Ramos (cell line): ENCODE data around the gene SKOR1.

Source experiments
- in situ Hi-C: fragments of 300-500 bp; cut with MboI; formaldehyde crosslinking; loops from one replicate; pipeline ENCODE4 v1.14.3; 2022; ENCODE audit warnings: low sequenced_read_pairs; ENCODE audit not compliant: unreplicated experiment

Gene SKOR1

DNA sequence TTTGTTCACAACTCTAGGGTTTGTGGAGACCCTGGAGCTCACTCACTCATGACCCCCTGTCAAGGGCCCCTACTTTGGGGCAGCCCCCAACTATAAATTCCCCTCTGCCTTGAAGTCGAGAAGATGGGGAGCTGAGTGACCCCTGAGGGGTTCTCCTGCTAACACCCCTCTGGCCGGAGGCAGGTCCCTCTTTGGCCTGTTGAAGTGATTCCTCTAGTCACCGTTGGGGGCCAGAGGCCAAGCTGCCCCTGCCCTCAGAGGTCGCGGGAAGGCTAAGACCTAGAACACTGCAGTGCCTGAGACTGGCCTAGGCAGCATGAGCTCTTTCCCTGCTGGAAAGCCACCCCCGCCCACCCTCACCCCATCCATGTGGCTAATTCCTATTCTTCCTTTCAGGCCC is 15.4 kb upstream of the SKOR1 start:
- in situ Hi-C loops: no loop called here

DNA sequence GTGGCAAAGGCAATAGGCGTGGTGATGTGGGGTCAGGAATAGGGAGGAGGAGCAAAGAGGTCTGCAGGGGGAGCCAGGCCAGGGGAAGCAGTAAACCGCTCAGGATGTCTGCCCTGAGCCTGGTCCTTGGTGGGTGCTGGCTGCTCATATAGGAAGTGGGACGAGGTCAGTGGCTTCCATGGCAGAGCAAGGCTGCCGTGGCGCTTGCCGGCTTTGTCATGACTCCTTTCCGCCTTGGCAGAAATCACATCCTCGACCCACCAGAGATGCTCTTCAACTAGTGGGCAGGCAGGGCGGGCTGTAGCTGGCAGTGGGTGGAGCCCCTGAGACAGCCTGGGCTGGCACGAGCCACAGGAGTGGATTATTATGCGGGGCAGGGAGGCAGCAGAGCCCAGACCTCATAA is 13.1 kb upstream of the SKOR1 start:
- in situ Hi-C loops: no loop called here

DNA sequence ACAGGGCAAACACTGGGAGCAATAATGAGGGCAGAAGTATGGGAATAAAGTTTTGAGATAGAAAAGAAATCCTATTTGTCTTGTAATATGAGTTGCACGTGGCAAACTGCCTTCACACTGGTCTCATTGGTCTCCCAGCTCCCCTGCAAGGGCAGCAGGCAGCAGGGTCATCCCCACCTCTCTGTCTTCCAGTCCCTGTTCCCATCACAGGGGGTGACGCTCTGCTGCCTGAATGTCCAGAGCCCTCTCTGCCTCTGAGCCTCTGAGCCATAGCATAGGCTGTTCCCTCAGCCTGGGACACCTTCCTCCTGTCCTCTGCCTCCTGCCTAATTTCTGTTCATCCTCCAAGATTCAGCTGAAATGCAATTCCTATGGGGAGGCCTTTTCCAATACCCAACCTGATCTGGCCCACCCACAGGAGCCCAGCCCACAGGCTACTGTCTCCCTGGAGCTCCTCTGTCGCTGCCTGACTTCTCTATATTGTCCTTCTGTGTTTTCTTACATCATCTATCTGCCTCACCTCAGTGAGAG is 12.1 kb upstream of the SKOR1 start:
- in situ Hi-C loops: no loop called here

DNA sequence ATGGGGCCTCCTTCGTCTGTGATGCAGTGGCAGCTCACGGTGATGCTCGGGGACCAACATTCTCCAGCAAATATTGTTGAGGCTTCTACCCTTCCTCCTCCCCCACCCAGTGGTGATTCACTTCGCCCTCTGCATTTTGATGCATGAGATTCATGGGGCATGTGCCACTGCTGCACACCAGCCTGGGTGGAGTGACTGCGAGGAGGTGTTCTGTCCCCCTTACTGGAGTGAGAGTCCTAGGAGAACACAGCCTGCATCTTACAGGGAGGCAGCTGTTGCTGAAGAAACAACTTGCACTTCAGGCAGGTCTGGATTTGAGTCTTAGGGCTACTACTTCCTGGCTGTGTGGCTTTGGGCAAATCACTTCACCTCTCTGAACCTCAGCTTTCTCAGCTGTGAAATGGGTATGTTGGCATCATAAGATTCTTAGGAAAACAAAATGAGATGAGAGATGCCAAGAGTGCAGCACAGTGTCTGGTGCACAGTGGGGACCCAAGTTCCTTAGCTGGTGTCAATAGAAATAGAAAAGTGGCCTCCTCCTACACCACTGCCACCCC is 10.2 kb upstream of the SKOR1 start:
- in situ Hi-C loops: no loop called here

DNA sequence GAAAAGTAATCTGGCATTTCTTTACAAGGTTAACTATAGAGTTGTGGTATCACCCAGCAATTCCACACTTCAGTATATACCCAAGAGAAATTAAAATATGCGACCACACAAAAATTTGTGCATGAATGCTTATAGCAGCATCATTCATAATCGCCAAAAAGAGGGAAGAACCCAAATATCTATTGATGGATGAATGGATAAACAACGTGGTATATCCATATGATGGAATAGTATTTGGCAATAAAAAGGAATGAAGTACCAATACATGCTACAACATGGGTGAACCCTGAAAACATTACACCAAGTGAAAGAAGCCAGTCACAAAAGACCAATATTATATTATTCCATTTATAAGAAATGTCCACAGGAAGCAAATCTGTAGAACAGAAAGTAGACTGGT is 8.6 kb upstream of the SKOR1 start:
- in situ Hi-C loops: no loop called here

DNA sequence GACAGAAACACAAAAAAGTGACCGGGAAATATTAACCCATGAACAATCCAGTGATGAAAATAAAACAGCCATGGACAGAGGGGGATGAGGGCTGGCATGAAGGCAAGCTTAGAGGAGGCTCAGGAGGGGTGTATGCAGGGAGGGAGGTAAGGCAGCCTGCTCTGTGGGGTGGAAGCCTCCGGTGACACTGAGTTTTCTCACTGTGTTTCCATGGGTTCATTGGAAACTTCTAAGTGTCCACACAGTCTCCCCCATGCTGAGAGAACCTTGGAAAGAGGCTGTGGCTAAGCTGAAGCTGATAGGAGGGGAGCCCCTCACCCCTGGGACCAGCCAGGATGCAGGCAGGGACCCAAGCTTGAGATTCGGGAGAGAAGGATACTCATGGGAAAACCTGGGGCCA is 6.8 kb upstream of the SKOR1 start:
- in situ Hi-C loops: no loop called here

DNA sequence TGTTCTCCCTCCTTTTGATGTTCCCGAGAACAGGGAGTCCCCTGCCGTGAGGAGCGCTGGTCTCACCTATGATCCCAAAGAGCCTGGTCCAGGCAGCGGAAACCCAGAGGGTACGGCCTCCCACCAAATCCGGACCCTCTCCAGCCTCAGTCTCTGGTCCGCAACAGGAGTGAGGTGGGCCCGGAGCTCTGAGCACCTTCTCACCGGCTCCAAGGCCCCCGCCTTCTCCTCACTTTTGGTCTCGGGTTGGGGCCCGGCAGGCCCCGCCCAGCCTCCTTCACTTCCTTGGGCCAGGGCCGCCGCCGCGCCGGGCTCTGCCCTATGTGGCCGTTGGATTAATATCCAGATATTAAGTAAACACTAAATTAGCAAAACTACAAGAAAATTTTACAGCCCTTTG is 5.7 kb upstream of the SKOR1 start:
- in situ Hi-C loops: no loop called here

DNA sequence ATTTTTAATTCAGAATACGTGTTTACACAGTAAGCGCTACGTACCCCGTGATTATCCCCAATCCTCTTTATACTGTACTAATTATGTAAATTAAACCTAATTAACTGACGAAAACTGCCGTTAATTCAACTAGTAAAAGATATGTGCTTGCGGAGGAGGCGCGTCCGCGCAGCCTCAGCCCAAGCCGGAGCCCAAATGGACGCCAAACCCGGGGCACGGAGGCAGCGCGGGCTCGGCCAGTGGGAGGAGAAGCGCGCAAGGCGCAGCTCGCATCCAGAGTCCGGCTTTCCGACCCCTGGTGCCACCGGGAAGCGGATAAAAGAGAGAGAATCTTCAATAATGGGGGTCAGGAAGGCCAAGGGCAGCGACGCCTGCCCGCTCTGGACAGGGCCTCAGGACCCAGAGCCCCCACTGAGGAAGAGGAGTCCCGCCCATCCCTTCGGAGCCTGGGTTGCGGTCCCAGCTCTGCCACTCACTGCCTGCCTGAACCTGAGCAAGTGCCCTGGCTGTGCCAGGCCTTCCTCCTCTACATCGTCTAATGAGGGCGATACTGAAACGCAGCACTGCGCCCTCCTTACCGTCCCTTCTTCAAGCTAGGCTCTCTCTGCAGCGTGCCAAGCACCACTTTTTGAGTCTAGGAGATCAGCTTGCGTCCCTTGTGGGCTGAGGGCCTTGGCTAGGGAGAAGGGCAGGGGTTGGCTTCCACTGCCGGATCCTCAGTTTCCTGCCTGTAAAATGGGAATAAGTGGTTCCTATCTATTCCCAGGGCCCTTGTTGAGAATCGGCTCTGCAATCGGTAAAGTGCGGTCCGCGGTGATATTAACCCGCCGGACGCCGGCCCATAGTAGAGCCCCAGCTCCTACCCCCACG is 5.0 kb upstream of the SKOR1 start:
- in situ Hi-C loops: no loop called here

DNA sequence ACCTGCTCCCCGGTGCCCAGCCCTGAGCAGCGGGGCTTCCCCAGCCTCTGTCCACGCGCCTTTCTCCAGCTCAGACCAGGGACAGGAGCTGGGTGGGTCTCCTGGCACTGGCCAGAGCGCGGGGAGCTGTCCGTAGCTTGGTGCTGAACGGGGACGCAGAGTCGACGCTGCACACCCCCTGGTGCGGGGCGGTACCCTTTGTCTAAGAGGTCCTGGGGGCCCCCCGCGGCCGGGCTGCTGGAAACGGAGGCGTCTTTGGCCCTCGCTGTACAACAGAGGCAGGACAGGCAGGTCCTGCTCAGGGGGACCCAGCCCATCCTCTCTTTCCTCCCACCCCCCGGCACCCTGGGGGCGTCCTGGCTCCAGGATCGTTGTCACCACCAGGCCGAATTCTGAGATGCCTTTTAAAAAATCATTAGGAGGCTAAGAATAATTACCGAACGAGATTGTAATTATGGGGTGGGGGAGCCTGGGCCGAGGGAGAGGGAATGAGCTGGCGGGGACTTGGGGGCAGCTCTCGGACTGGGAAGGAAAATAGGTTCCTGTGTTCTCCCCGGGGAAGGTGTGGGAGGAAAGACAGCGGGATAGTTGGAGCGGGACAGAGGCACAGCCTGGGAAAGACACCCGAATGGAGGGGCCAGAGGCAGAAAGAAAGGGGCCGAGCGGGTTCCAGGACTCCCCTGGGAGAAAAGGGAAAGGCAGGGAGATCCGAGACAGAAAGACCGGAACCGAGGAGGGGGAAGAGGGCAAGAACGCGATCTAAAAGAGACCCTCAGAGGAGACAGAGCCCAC is 4.1 kb upstream of the SKOR1 start:
- in situ Hi-C loops: no loop called here

DNA sequence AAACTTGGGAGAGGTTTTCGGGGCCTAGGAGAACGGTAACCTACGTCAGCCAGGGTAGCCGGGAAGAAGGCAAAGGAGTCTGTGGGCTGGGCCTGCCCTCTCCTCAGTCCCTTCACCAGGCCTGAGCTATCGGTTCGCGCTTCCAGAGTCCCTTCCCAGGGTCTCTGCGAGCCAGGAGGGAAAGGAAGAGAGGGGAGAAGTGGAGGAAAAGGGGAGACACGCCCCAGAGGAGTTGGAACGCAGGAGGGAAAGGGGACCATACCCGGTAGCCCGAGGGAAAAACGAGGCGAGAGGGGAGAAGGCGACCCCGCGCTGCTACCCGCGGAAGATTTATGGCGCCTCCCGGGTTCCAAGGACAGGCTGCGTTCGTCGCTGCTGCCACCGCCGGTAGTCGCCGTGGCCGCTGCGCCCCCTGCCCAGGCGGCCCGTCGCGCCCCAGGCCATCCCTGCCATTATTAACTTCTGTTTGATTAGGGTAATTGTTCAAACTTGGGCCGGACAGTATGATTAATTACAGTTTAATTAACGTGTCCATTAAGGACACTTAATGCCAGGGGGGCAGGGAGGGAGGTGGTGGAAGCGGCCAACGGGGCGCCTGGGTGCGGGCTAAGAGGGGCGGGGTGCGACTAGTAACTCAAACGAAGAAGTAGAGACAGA is 3.4 kb upstream of the SKOR1 start:
- in situ Hi-C loops: no loop called here

DNA sequence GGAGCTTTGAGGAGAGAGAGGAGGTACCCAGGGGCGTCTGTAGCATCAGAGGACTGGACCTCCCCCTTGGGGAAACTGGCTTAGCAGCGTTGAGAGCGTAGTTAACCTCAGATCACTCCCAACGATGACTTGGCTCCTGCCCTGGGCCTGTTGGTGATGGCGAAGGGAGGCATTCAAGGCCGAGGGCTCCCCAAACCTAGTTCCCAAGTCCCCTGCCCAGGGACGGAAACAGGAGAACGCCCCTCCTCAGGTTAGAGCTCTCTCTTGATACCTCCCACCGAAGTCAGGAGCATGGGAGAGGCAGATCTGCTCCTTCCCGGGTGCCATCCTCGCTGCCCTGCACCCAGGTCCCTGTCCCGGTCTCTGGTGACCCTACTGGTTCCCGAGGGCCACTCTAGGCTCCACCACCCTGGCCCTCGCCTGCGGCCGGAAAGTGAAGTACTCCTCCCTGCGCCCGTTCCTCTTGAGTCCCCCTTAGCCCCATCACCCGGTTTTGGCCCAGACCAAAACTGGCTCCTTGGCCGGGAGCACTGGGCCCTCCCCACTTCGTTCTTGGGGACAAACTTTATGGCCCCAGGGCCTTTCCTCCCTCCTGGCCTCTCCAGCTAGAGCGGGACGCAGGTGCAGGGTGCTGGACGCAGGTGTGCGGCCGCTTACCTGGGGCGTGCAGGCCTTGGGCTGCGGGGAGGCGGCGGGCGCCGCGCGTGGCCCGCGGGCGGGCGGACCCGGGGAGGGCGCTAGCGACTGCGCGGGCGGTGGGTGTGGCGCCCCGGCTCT is 2.6 kb upstream of the SKOR1 start:
- in situ Hi-C loops: no loop called here

DNA sequence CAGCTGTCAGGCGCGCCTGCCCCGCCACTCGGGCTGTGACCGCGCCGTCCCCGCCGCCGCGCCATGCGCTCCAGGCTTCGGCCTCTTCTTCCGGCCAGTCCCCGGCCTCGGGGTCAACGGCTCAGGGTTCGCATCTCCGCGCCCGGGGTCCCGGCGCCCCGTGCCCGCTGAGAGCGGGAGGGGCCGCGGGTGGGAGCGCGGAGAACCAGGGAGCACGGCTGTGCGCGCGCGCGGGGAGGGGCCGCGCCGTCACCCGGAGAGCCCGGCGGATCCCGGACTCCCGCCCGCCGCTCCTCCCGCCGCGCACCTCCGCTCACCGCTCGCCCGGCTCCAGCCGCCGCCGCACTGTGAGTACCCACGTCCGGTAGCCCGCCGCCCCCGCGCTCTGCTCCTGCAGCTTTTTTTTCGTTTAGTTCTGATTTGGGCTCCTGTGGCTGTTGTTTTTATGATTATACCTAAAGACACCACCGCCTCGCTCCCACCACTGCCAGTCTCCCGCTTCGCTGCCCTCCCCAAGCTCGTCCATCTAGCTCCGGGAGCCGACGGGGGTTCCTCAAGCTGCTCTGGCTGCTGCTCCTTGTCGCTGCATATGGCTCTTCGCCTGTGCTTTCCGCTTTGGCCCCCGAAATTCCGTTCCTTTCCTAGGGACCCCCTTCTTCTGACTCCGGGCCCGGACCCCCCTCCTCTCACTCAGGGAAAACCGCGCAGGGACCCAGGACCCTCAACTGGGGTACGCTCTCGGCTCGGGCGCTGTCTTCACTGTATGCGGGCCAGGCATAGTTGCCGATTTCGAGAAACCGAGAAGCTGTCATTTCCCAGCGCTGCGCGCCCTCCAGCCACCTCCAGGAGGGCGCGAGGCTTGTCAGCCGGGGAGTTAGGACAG is 1.8 kb upstream of the SKOR1 start:
- in situ Hi-C loops: no loop called here

DNA sequence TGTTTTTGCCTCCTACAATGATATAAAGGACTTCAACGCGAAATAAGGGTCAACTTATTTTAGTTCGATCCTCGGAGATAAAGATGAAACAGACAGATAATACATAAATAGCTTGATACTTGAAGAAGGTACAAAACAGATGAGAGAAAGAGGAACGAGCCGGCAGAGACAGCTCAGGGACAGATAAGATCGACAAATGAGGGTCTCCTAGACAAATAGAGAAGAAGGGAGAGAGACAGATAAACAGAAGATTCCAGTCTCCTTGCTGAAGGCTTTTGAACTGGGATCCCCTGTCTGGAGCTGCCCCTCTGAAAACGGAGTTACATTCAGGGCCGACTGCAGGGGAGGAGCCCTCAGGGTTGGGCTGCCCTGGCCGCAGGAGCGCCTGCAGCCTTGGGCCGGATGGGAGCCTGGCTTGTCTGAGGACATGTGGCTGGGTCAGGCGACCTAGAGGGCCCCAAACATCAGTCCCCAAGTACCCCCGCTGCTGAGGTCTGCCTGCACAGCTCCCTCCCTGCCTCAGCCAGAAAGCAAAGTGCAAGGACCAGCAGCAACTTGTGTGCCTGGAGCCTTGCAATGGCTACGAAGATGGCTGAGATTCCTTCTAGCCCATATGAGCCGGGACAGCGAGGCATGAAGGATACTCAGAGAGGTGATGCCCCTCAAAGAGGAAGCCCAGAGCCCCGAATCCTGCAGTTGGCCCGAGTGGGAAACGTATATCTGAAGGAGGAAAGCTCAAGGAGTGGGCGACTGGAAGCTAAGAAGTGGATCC is 926 bp upstream of the SKOR1 start:
- in situ Hi-C loops: no loop called here

DNA sequence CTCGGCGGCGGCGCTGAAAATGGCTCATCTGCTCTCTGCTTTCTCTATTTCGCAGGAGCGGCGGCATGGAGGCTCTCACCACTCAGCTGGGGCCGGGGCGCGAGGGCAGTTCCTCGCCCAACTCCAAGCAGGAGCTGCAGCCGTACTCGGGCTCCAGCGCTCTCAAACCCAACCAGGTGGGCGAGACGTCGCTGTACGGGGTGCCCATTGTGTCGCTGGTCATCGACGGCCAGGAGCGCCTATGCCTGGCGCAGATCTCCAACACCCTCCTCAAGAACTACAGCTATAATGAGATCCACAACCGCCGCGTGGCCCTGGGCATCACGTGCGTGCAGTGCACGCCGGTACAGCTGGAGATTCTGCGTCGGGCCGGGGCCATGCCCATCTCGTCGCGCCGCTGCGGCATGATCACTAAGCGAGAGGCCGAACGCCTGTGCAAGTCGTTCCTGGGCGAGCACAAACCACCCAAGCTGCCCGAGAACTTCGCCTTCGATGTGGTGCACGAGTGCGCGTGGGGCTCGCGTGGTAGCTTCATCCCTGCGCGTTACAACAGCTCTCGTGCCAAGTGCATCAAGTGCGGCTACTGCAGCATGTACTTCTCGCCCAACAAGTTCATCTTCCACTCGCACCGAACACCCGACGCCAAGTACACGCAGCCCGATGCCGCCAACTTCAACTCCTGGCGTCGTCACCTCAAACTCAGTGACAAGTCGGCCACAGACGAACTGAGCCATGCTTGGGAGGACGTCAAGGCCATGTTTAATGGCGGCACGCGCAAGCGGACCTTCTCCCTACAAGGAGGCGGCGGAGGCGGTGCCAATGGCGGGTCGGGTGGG is 790 bp downstream of the SKOR1 start:
- in situ Hi-C loops: no loop called here

DNA sequence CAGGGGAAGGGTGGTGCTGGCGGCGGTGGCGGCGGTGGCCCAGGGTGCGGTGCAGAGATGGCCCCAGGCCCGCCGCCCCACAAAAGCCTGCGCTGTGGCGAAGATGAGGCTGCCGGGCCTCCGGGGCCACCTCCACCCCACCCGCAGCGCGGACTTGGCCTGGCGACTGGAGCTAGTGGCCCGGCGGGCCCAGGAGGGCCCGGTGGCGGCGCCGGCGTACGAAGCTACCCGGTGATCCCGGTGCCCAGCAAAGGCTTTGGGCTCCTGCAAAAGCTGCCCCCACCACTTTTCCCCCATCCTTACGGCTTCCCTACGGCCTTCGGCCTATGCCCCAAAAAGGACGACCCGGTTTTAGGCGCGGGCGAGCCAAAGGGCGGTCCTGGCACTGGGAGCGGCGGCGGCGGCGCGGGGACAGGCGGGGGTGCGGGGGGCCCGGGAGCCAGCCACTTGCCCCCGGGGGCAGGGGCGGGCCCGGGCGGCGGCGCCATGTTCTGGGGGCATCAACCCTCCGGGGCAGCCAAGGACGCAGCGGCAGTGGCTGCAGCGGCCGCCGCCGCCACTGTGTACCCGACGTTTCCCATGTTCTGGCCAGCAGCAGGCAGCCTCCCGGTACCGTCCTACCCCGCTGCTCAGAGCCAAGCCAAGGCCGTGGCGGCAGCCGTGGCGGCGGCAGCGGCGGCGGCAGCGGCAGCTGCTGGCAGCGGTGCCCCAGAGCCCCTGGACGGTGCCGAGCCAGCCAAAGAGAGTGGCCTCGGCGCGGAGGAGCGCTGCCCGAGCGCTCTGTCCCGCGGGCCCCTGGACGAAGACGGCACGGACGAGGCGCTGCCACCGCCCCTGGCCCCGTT is 1.6 kb downstream of the SKOR1 start:
- in situ Hi-C loops: no loop called here

DNA sequence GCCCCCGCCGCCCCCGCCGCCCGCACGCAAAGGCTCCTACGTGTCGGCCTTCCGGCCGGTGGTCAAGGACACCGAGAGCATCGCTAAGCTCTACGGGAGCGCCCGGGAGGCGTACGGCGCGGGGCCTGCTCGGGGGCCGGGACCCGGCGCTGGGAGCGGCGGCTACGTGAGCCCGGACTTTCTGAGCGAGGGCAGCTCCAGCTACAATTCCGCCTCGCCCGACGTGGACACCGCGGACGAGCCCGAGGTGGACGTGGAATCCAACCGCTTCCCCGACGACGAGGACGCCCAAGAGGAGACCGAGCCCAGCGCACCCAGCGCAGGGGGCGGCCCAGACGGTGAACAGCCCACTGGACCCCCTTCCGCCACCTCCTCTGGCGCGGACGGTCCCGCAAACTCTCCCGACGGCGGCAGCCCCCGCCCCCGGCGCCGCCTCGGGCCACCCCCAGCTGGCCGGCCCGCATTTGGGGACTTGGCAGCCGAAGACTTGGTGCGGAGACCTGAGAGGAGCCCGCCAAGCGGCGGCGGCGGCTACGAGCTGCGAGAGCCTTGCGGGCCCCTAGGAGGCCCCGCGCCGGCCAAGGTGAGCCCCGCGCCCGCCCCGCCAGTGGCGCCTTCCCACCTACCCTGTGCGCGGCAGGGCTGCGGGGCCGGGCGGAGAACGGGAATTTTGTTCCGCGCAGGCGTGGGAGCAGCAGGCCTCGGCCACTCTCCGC is 2.4 kb downstream of the SKOR1 start:
- in situ Hi-C loops: no loop called here
